Kasumi-1 (cell line): Measurements from ENCODE around the gene LY6G6D.
"Not testable (repeated sequence)": the region's sequence is repeated elsewhere in the genome, so short reads cannot be mapped to it uniquely, and the experiment has no call there.

ENCODE experiments used
- DNase-seq, 2 experiments: peaks; one replicate each; lab custom pipeline; 2025; lab: John Stamatoyannopoulos, UW

The LY6G6D gene

GRCh38 chr6:31692353-31692752, 22.8 kb upstream of the LY6G6D start:
- no peak for DNase-seq

- DNase-seq: no peak
Observed at GRCh38 chr6:31692886-31693285, 22.3 kb upstream of the LY6G6D start.

GRCh38 chr6:31693535-31693934, 21.6 kb upstream of the LY6G6D start:
- DNase-seq: no peak

DNA sequence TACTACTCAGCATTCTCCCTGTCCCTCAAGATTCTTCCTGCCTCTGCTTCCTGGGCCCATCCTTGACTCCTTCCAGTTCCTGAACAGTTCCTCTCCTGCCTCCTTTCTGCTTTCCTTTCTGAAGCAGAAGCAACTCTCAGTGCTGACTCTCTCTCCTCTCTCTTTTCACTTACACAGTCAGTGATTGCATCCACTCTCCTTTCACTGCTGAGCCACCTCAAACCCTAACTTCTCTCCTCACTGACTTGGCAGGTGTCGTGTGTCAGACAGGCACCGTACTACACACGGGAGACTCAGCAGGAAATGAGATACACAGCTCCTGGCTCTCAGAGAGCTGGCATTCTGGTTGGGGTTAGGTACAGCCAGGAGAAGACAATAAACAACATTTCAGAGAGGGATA, 17.6 kb upstream of the LY6G6D start:
- DNase-seq: no peak

DNA sequence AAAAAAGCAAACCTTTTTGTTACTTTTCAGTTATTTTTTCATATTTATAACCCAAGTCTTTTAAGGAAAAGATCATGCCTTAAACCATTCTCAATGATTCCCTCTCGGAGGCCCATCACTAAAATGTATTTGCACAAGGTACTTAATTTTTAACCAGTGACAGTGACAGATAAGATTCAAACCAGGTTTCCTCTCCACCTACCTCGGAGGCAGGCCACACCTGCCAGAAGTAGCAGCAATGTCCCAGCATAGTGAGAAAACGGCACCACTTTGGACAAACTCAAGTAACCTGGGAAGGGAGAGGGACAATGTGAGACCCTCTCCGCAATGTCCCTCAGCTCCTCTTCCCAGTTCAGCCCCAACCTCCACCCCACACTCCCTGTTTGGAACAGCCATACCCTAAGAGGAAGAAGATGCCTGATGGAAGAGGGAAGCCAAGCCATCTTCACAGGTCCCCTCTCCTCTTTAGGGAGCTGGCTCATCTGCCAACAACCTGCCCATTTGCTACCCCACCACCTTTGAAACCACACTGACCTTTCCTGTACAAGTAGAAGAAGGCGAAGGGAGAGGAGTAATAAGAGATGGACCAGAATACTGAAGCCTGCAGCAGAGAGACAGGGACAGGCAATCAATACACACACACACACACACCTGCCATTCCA, 14.3 kb upstream of the LY6G6D start:
- DNase-seq: no peak

DNA sequence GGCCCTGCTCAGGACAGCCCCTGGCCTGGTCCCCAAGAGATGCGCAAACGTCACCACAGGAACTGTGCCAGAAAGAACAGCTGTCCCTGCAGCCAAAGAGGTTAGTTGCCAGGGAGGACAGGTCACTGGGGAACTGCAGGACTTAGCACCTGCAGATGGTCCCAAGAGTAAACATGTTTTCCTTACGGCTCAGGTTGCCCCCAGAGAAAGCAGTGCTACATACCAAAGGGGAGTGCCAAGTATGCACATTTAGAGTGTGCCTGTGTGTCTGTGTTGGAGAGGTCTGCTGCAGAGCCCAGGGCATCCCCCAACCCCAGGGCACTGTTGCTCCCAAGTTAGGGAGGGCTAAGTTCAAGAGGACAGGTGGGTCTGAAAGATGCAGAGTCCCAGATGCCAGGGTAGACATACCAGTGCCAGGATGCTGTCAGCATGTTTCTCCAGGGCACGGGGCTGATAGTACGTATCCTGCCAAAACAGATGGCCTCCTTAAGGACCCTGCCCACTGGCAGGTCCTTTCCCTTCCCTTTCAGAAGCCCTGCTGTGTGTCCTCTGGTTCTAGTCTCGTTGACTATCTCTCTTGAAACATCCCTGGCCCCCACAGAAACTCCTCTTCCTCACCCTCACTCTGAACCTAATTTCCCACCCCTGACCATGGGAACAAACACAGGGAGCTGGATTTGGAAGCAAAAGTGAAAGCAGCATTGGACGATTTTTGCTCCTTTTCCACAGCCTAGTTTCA, 13.3 kb upstream of the LY6G6D start:
- DNase-seq: no peak

DNA sequence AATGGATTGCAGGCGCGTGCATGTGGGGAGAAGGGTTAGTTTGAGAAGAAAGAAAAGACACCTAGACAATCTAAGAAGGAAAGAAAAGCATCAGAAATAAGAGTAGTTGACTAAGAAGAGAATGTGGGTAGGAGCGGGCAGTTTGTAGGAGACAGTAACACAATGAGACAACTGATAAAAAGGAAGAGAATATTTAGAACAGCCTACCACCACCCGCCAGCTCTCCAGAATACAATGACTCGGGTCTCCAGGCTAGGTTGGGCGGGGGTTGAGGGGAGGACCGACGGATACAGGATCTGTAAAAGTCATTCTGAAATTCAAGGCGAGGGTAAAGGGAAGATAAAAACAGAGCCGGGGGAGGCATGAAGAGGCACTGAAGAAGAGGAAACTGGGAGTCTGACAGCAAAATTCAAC, 12.7 kb upstream of the LY6G6D start:
- peak in 1 of 2 experiments; percentile 42 for DNase-seq

DNA sequence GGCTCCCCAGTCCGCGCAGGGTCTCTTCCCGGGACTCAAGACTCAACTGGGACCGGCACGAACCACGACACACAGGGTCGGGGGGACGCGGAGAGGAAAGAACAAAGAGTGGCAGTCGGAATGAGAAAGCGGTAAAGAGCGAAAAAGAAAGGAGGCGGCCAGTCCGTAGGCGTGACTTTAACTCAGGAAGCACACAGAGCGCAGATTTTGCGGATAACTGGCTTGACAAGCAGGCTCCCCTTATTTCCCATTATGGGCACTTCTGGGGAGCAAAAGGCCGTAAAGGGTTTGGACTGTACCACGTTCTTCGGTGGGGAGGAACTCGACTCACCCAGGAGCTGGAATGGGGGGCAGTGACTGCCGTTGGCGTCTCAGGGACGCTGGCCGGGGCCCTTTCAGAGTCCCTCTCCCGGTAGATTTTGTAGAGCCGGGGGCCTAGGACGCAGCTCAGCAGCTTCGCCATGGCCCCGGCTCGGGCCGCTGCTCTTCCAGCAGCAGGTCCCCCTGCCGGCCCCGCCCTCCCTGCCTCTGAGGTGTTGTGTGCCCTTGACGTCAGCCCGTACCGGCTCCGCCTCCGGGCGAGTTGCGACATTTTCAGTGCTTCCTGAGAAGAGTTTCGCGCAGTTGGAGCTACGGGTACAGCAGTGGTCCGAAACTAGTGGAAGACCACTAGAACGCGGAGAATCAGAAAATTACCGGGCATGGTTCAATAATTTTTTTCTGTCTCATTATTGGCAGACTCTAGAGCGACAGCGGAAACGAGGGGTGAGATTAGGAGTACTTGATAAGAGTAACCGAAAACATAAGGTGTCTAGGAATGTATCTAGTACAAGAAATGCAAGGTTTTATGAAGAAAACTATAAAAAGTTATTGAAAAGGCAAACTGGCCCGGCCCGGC, 12.1 kb upstream of the LY6G6D start, which contains the start of gene ABHD16A:
ABHD16A (minus strand) TSS at position 506 of the 898 bp plus-strand sequence; CDS start at position 463, 43 bp downstream.
- peak; percentile 97 to 98 for DNase-seq

DNA sequence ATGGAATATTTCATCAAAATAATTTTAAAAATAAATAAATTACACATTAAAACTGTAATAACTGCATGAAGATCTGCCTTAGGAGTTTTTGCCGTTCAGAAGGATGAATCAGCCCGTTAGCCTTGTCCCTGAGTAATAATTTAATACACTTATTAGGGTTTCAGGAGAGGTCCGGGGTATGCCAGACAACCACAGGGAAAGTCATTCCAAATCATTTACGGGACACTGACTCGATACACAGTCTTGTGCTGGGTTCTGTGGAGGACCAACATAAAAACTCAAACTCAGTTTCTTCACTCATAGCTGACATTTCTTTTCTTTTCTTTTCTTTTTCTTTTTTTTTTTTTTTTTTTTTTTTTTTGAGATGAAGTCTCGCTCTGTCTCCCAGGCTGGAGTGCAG, 9.2 kb upstream of the LY6G6D start:
- DNase-seq: no peak

DNA sequence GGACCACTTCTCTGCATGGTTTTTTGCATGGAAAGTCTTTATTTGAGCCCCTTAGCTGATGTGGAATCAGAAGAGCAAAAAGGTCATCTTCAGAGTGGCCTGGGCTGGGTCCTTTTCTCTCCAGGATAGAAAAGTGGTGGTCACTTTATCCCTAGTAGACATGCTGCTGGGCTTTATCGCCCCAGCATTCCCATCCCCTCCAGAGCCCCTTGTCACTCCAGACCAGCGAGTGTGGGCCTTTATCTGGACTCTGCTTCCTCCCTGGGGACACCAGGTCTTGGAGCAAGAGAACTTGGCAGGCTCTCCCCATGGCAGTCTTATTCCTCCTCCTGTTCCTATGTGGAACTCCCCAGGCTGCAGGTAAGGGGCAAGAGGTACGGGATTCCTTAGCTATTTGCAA, 8.5 kb upstream of the LY6G6D start, which contains the start of gene LY6G6F:
LY6G6F (plus strand) TSS at position 268 of the 400 bp plus-strand sequence; CDS start at position 309, 41 bp downstream.
- no peak for DNase-seq

GRCh38 chr6:31707701-31708100, 7.4 kb upstream of the LY6G6D start:
- DNase-seq: no peak

DNA sequence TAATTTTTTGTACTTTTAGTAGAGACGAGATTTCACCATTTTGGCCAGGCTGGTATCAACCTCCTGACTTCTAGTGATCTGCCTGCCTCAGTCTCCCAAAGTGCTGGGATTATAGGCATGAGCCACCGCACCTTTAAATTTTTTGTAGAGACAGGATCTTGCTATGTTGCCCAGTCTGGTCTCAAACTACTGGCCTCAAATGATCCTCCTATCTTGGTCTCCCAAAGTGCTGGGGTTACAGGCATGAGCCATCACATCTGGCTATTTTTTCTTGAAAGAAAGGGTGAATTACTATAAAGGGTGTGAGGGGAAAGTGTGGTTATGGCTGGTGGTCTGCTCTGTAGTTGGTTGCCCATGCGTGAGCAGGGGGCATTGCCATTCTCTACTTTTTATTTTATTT, 6.9 kb upstream of the LY6G6D start:
- no peak for DNase-seq

- not testable (repeated sequence) for DNase-seq
Observed at GRCh38 chr6:31709157-31709556, 6.0 kb upstream of the LY6G6D start.

DNA sequence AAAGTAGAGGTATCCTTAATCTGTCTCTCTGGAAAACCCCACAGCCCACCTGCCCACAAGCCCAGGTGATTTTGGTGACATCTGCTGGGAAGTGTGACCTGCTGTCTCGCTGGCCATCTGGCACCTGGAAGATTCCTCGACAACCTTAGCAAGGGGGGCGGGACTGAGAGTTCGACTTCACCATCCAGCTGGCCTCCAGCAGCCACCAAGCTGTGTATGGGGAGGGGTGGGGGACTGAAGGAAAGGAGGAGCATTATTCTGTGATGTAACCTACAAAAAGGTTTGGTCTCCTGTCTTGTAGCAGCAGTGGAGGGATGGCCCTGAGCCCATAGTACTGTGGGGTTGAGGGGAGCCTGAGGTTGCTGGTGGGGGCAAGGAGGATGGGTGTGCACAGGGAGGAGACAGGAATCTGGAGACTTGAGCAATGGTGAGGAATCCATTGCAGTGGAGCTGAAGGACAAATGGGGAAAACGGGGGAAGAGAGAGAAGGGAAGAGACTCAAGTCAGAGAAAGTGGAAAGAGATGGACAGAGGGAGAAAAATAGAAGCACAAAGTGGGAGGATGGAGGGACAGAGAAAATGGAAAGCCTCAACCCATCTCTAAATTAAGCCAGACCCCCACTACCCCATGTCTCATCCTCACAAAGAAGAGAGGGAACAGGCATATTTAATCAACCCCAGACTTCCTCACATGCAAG, 4.5 kb upstream of the LY6G6D start:
- DNase-seq: no peak

- DNase-seq: no peak
Observed at GRCh38 chr6:31711233-31711632, 3.9 kb upstream of the LY6G6D start.

- no peak for DNase-seq
Observed at GRCh38 chr6:31712296-31712695, 2.9 kb upstream of the LY6G6D start.

DNA sequence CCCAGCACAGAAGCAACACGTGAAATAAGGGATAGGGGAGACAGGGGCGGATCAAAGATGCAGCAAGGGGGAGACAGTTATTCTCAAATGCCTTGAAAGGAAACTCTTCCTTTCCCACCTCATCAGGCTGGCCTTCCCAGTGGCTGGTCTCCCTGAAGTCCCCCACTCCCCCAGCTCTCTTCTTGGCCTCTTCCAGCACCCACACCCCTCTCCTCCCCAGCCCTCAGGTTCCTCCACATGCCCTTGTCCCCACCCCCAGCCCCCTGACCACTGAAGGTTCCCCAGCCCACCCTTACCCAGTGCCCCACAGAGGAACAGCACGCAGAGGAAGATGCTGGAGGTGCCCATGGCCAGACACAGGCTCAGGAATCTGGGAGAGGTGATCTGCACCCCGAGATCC, 1.7 kb upstream of the LY6G6D start:
- no peak for DNase-seq

- no peak for DNase-seq
Observed at GRCh38 chr6:31713991-31714684, 1.0 kb upstream of the LY6G6D start.

DNA sequence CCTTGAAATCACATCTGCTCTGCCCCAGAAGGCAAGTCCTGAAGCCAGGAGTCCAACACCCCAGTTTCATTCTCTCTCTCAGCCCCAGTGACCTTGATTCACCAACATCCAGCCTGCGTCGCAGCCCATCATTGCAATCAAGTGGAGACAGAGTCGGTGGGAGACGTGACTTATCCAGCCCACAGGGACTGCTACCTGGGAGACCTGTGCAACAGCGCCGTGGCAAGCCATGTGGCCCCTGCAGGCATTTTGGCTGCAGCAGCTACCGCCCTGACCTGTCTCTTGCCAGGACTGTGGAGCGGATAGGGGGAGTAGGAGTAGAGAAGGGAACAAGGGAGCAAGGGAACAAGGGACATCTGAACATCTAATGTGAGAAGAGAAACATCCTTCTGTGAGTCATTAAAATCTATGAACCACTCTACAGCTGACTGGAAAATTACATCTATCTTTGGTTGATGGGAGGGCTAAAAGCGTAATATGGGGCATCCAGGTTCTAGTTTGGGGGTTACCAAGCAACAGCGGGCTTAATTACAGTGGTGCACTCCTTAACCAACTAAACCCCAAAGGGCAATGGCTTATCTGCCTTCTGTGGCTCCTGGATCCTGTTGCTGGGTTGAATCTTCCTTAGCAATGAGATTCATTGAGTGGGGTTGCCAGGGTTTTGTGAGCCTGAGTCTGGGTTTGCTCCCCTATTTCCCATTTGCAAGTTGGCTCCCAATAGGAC, 2.5 kb downstream of the LY6G6D start:
- DNase-seq: no peak

DNA sequence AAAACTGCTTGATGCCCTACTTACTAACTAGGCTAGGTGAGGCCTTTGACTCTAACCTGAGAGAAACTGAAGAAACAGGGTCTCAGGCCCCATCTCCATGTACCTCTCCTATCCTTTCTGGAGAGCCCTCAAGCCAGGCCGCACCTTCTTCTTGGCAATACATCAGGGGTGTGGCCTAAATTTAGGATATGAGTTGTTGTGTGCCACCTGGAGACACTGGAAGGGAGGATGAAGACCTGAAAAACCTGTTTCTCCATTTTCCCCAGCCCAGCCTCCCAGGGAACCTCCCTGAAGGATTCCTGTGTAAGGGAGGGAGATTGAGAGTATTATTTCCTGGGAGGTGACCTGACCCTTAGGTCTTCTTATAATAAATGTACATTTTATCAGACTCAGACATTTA, 3.1 kb downstream of the LY6G6D start:
- DNase-seq: no peak

DNA sequence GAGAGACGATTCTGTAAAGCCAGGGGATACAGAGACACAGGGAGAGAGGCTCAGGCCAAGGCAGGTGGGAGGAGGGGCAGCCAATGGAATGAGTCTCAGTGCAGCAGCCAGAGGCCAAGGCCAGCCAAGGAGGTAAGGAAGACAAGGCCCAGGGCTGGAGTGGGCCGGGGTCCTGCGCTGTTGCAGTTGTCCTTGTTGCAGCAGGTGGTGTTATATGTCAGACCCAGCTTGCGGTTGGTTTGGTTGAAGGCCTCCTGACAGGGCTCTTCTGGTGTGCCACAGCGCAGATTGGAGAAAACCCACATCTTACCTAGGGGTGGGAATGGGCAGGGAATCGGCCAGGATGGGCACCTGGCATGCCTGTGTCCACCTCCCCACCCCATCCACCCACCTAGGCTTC, 3.9 kb downstream of the LY6G6D start:
- DNase-seq: no peak
